Measurements from ENCODE around the gene PRDM13. TPM values are rescaled to one million over a fixed set of nuclear protein-coding genes. Genes with fewer than 3 reads are reported as not detected.

PRDM13 gene
- polyA plus RNA-seq, result under 1 TPM in 1 of 4 donors, not detected in 3; 0.03 TPM
- long read RNA-seq, donor 1, result 0 reads
- long read RNA-seq, donor 2, result 0 reads
- long read RNA-seq, donor 3, result 0 reads
- long read RNA-seq, donor 4, result 0 reads
- long read RNA-seq, donor 5, result 0 reads
- long read RNA-seq, donor 6, result 0 reads
- long read RNA-seq, donor 7, result 0 reads
- long read RNA-seq, donor 8, result 0 reads
- long read RNA-seq, donor 9, result 0 reads
- long read RNA-seq, donor 10, result 0 reads

- 5 to 7% (median 5%) methylated on average over 51 to 54 of the region's 54 CpGs for WGBS, 3 donors
- peaks cover 0 to 5% of the 10 kb centered on the region in 2 donors for H3K9me3 ChIP-seq (ENCODE audit: control insufficient read depth in 2 of 2, insufficient read depth in 1 of 2, low read depth in 1 of 2, low read length in 1 of 2)
- no peak within 1 kb of the TSS for H3K27ac ChIP-seq (ENCODE audit: low read depth in 1 of 3, low read length in 2 of 3)
- FAIRE-seq (no peak), DNase-seq (no peak)
- H3K4me3 ChIP-seq (ENCODE audit: low read depth in 1 of 3, low read length in 3 of 3), result no peak within 1 kb of the TSS
- H3K27me3 ChIP-seq (ENCODE audit: control insufficient read depth in 3 of 3, insufficient read depth in 3 of 3, low read length in 3 of 3), result peaks cover 10 to 94% (median 69%) of the 10 kb centered on the region in 3 donors
- peaks cover 0 to 12% (median 6%) of the 10 kb centered on the region in 3 donors for H3K4me1 ChIP-seq (ENCODE audit: control insufficient read depth in 3 of 3, insufficient read depth in 2 of 3, low read depth in 1 of 3, low read length in 2 of 3)
- no peaks in the 10 kb centered on the region for H3K36me3 ChIP-seq (ENCODE audit: control insufficient read depth in 3 of 3, insufficient read depth in 2 of 3, low read depth in 1 of 3, low read length in 3 of 3)
Measured at GRCh38 chr6:99606656-99607415, at the start of gene PRDM13. PRDM13 (plus strand) TSS chr6:99606833; CDS start chr6:99607035, 202 bp downstream.

DNA sequence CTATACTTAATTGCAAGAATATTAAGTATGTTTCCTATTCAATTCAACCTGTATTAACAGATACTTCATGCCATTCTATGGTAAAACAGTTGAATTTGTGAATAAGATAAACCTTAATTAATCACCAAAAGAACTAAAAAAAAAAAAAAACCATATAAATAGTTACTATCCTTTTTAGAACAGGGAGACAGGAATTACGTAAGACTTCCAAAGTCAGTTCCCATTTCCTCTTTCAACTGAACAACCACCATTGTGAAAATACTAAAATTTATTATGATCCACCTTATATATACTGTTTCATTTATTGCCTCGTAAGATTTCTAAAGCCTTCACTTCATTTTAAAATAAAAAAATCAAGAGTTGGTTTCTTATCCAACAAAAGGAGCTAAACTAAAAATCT lies 47.6 kb upstream of the PRDM13 start:
- FAIRE-seq (no peak), DNase-seq (no peak)
- Histone ChIP-seq H3K4me3 (ENCODE audit: low read depth in 1 of 3, low read length in 3 of 3) (no peak overlapping the region), H3K9me3 (ENCODE audit: control insufficient read depth in 2 of 2, insufficient read depth in 1 of 2, low read depth in 1 of 2, low read length in 1 of 2) (no peaks in the 10 kb centered on the region), H3K4me1 (ENCODE audit: control insufficient read depth in 3 of 3, insufficient read depth in 2 of 3, low read depth in 1 of 3, low read length in 2 of 3) (no peaks in the 10 kb centered on the region), H3K27ac (ENCODE audit: low read depth in 1 of 3, low read length in 2 of 3) (no peak overlapping the region), H3K27me3 (ENCODE audit: control insufficient read depth in 3 of 3, insufficient read depth in 3 of 3, low read length in 3 of 3) (no peaks in the 10 kb centered on the region), H3K36me3 (ENCODE audit: control insufficient read depth in 3 of 3, insufficient read depth in 2 of 3, low read depth in 1 of 3, low read length in 3 of 3) (peaks cover 2 to 19% (median 4%) of the 10 kb centered on the region in 3 donors)
- WGBS, 3 donors, result 93 to 95% (median 94%) methylated on average over 2 of the region's 2 CpGs

DNA sequence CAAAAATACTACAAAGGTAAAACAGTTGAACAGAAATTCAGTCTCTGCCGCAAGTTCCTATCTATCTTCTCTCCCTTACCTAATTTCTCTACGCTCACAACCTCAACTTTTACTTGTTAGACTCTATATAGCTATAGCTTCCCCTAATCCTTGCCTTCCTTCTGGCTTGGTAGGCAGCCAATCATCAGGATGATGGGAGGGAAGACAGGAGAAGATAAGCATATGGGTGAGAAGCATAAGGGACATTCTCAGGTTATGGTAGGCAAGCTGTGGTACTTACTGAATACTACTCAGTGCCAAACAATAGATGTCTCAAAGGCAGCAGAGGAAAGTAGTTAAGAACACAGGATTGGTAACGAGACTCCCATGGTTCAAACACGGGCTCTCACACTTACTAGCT lies 46.0 kb upstream of the PRDM13 start:
- Histone ChIP-seq H3K4me3 (ENCODE audit: low read depth in 1 of 3, low read length in 3 of 3) (no peak overlapping the region), H3K36me3 (ENCODE audit: control insufficient read depth in 3 of 3, insufficient read depth in 2 of 3, low read depth in 1 of 3, low read length in 3 of 3) (peaks cover 2 to 18% (median 4%) of the 10 kb centered on the region in 3 donors), H3K4me1 (ENCODE audit: control insufficient read depth in 3 of 3, insufficient read depth in 2 of 3, low read depth in 1 of 3, low read length in 2 of 3) (no peaks in the 10 kb centered on the region), H3K27ac (ENCODE audit: low read depth in 1 of 3, low read length in 2 of 3) (no peak overlapping the region), H3K9me3 (ENCODE audit: control insufficient read depth in 2 of 2, insufficient read depth in 1 of 2, low read depth in 1 of 2, low read length in 1 of 2) (no peaks in the 10 kb centered on the region), H3K27me3 (ENCODE audit: control insufficient read depth in 3 of 3, insufficient read depth in 3 of 3, low read length in 3 of 3) (no peaks in the 10 kb centered on the region)
- DNase-seq (no peak), FAIRE-seq (no peak)
- 98% methylated on average over 4 of the region's 4 CpGs for WGBS, 3 donors

DNA sequence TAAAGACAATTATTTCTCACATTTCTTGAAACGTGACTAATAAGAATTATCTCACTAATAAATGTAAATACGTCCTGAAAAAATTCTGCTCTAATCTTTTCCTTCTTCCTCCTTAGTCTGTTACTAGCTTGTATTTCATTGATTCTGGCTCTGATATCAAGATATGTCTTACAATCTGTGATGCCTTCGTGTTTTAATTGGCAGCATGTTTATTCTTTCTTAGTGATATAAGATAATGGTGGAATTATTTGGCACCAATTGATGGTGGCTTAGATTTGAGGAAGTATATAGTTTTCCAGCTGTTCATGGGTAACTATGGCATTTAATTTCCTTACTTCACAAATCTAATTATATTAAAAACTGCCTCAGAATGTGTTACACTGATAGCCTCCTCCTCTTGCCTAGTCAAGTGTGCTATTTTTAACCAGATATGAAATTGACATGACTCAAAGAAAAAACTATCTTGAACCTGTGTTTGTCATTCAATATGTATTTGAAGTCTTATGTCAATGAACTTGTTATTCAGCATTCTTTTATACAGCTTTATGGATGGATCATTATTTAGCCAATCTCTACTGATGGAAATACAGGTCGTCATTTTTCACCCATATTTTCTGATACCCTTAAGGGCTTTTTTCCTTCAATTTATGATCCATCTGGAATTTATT lies 43.4 kb upstream of the PRDM13 start:
- H3K27me3 ChIP-seq (ENCODE audit: control insufficient read depth in 3 of 3, insufficient read depth in 3 of 3, low read length in 3 of 3), result no peaks in the 10 kb centered on the region
- no peaks in the 10 kb centered on the region for H3K9me3 ChIP-seq (ENCODE audit: control insufficient read depth in 2 of 2, insufficient read depth in 1 of 2, low read depth in 1 of 2, low read length in 1 of 2)
- H3K4me3 ChIP-seq (ENCODE audit: low read depth in 1 of 3, low read length in 3 of 3), result no peak overlapping the region
- whole genome bisulfite sequencing, 3 donors, result 14 to 57% (median 36%) methylated on average over 4 of the region's 4 CpGs
- H3K36me3 ChIP-seq (ENCODE audit: control insufficient read depth in 3 of 3, insufficient read depth in 2 of 3, low read depth in 1 of 3, low read length in 3 of 3), result peaks cover 0 to 9% (median 2%) of the 10 kb centered on the region in 3 donors
- no peaks in the 10 kb centered on the region for H3K4me1 ChIP-seq (ENCODE audit: control insufficient read depth in 3 of 3, insufficient read depth in 2 of 3, low read depth in 1 of 3, low read length in 2 of 3)
- FAIRE-seq (no peak), DNase-seq (peak in 1 of 2 donors; percentile 14)
- H3K27ac ChIP-seq (ENCODE audit: low read depth in 1 of 3, low read length in 2 of 3), result no peak overlapping the region

DNA sequence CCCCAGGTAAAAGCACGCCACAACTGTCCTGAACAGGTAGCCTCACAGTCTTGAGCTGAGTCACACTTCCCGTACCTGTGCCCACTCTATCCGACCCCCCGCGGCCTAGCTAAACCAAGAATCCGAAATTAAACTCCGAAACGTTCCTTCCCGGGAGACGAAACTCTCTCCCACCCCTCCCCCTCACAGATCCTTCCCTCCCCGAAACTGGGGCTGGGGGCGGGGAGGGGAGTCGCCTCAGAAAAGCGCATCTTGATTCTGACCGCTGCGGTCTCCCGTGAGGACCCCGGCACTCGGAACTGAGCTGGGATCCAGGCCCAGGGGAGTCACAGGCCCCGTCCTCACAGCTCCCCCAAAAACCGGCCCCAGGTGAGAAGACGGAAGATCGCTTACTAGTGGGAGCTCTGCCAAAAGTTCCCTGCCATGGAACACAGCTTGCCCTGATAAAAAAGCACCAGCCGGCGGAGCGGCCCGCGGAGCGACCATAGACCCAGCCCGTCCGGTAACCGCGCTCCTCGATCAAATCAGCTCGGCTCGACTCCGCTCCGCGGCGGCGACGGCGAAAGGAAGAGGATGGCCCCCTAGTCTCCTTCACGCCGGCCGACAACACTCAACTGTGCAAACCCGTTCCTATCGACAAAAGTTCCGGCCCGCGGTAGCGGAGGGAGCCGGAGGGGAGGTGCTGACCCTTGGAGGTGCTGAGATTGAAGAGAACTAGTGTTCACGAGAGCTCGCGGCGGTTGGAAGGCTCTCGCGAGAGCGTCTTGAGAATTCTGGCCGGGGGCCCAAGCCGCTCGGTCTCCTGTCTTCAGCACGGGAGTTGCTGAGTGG lies 38.3 kb upstream of the PRDM13 start, which contains the start of gene CCNC:
CCNC (minus strand) TSS at position 558 of the 831 bp plus-strand sequence; CDS start at position 425, 133 bp downstream.
- peak; percentile 96 to 97 for DNase-seq
- Histone ChIP-seq H3K27me3 (ENCODE audit: control insufficient read depth in 3 of 3, insufficient read depth in 3 of 3, low read length in 3 of 3) (no peaks in the 10 kb centered on the region), H3K4me1 (ENCODE audit: control insufficient read depth in 3 of 3, insufficient read depth in 2 of 3, low read depth in 1 of 3, low read length in 2 of 3) (no peaks in the 10 kb centered on the region), H3K36me3 (ENCODE audit: control insufficient read depth in 3 of 3, insufficient read depth in 2 of 3, low read depth in 1 of 3, low read length in 3 of 3) (peaks cover 0 to 2% (median 0%) of the 10 kb centered on the region in 3 donors), H3K4me3 (ENCODE audit: low read depth in 1 of 3, low read length in 3 of 3) (peak within 1 kb of the TSS; percentile 80 to 97 (median 96)), H3K27ac (ENCODE audit: low read depth in 1 of 3, low read length in 2 of 3) (peak within 1 kb of the TSS; percentile 68 to 94 (median 91)), H3K9me3 (ENCODE audit: control insufficient read depth in 2 of 2, insufficient read depth in 1 of 2, low read depth in 1 of 2, low read length in 1 of 2) (peaks cover 0 to 4% of the 10 kb centered on the region in 2 donors)
- WGBS, 3 donors, result 0 to 1% (median 0%) methylated on average over 64 of the region's 64 CpGs
- FAIRE-seq, result no peak

GRCh38 chr6:99573980-99574617 lies 32.5 kb upstream of the PRDM13 start:
- WGBS, 3 donors, result 57 to 81% (median 70%) methylated on average over 2 of the region's 2 CpGs
- FAIRE-seq, result no peak

GRCh38 chr6:99575544-99576227 lies 30.9 kb upstream of the PRDM13 start:
- no peak for DNase-seq
- Histone ChIP-seq H3K9me3 (ENCODE audit: control insufficient read depth in 2 of 2, insufficient read depth in 1 of 2, low read depth in 1 of 2, low read length in 1 of 2) (no peaks in the 10 kb centered on the region), H3K4me3 (ENCODE audit: low read depth in 1 of 3, low read length in 3 of 3) (no peak overlapping the region), H3K4me1 (ENCODE audit: control insufficient read depth in 3 of 3, insufficient read depth in 2 of 3, low read depth in 1 of 3, low read length in 2 of 3) (no peaks in the 10 kb centered on the region), H3K27me3 (ENCODE audit: control insufficient read depth in 3 of 3, insufficient read depth in 3 of 3, low read length in 3 of 3) (peaks cover 0 to 7% (median 0%) of the 10 kb centered on the region in 3 donors), H3K27ac (ENCODE audit: low read depth in 1 of 3, low read length in 2 of 3) (no peak overlapping the region), H3K36me3 (ENCODE audit: control insufficient read depth in 3 of 3, insufficient read depth in 2 of 3, low read depth in 1 of 3, low read length in 3 of 3) (no peaks in the 10 kb centered on the region)
- FAIRE-seq, result no peak
- 91 to 100% (median 95%) methylated on average over 2 of the region's 2 CpGs for WGBS, 3 donors

More at GRCh38 chr6:99573980-99574617, 32.5 kb upstream of the PRDM13 start:
- Histone ChIP-seq H3K4me1 (ENCODE audit: control insufficient read depth in 3 of 3, insufficient read depth in 2 of 3, low read depth in 1 of 3, low read length in 2 of 3) (no peaks in the 10 kb centered on the region), H3K4me3 (ENCODE audit: low read depth in 1 of 3, low read length in 3 of 3) (no peak overlapping the region), H3K9me3 (ENCODE audit: control insufficient read depth in 2 of 2, insufficient read depth in 1 of 2, low read depth in 1 of 2, low read length in 1 of 2) (peaks cover 0 to 4% of the 10 kb centered on the region in 2 donors), H3K27ac (ENCODE audit: low read depth in 1 of 3, low read length in 2 of 3) (no peak overlapping the region), H3K36me3 (ENCODE audit: control insufficient read depth in 3 of 3, insufficient read depth in 2 of 3, low read depth in 1 of 3, low read length in 3 of 3) (no peaks in the 10 kb centered on the region), H3K27me3 (ENCODE audit: control insufficient read depth in 3 of 3, insufficient read depth in 3 of 3, low read length in 3 of 3) (peaks cover 0 to 4% (median 0%) of the 10 kb centered on the region in 3 donors)
- peak in 1 of 2 donors; percentile 29 for DNase-seq
